ENCODE results near the gene VPS8.

VPS8 gene

DNA sequence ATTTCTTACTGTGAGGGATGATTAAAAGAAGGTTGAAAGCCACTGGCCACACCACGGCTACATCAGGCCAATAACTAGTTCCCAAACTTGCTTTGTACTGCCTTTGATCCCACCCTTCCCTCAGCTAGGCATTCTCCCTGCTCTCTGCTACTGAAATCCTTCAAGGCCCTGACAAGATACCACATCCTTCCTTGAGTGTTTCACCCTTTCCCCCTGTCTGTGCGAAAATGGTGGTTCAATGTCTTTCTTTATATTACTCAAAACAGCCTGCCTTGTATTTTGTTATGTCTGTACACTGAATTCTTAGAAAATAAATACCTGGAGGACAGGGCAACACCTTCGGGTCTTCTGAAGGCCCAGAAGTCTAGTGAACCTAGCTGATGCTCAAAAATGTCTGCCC is 932 bp upstream of the VPS8 start:
- no peak for DNase-seq (ENCODE audit: low spot score)

DNA sequence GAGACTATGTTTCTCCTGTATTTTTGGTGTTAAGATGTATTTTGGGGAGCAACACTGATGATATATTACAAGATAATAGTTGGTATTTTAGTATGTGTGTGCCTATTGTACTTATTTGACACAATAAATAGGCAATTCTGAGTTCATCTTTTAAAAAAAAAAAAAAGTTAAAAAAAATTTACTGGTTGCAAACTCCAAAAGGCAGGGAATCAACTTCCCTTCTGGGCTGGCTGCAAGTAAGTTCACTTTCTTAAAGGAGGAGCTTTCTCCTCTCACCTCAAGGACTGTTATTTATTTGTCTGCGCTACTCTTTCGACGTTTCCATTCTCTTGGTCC is 335 bp upstream of the VPS8 start:
- no peak for DNase-seq (ENCODE audit: low spot score)

DNA sequence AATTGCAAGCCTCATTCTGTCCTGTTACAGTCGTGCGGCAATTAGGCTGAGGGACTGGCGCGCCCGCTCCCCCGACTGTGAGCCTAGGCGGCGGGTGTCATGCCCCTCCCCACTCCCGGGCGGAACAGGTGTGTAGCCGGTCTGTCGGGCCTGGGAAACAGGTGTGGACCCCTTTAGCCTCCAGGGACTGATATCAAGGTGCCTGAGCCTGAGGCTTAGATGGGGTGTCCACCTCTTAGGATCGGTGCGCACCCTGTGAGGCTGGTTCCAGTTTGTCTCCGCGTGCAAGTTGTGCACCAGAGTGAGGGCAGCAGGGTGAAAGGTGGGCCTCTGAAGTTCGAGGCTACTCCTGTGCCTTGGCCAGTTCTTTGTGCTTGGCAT is 686 bp downstream of the VPS8 start:
- DNase-seq (ENCODE audit: low spot score) = peak; percentile 39

DNA sequence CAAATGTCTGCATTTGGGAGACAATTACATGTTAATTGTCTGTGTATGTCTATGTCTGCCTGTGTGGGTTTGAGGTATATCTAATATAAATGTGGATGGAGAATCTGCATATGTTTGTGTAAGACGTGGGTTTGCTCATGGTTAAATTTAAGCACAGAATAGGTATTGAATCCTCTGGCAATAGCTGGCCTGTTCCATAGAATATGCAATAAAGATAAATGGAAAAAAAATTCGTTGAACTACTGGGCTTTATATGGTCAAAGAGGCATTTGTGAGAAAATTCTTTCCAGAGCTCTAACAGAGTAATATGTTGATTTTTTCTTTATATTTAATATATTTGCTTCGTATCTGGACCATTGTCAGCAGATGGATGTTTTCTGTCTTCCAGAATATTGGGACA is 1.4 kb downstream of the VPS8 start:
- no peak for DNase-seq (ENCODE audit: low spot score)

DNA sequence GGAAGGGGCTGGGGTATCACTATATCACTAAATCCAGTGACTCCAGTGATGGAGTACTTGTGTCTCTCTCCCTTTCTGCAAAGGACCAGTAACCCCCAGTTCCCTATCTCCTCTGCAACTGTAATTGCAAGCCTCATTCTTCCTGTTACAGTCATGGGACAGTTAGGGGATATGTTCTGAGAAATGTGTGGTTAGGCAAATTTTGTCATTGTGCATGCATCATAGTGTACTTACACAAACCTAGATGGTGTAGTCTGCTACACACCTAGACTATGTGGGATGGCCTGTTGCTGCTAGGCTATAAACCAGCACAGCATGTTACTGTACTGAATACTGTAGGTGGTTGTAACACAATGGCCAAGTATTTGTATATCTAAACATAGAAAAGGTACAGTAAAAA is 2.2 kb downstream of the VPS8 start:
- no peak for DNase-seq (ENCODE audit: low spot score)

DNA sequence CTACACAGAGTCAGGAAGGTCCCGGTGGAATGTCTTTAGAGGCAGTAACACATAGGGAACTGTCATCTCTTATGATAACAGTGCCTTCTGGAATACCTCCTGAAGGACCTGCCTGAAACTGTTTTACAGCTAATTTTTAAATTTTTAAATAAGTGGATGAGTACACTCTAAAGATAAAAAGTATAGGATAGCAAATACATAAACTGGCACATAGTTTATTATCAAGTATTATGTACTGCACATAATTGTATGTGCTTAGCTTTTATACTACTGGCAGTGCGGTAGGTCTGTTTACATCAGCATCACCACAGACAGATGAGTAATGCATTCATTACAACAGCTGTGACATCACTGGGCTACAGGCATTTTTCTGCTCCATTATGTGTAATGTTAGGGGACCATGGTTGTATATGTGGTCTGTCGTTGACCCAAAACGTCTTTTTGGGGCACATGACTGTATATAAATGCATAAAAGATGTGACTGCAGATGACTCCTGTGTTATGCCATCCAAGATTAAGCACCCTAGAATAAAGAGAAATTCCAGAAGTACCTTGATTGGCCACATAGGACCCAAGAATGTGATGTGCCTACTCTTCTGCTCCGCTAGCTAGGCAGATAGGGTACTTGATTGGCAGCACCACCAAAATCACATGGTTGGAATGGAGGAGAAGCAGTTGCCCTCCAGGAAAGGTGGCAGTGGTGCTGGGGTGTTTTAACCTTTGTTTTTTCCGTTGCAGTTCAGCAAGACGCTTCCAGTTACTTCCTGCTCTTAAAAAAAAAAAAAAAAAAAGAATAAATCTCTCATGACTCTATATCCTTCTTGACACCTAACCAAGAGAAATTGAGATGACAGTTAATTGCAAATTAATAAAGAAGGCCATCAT is 3.3 kb downstream of the VPS8 start:
- DNase-seq (ENCODE audit: low spot score) = no peak

DNA sequence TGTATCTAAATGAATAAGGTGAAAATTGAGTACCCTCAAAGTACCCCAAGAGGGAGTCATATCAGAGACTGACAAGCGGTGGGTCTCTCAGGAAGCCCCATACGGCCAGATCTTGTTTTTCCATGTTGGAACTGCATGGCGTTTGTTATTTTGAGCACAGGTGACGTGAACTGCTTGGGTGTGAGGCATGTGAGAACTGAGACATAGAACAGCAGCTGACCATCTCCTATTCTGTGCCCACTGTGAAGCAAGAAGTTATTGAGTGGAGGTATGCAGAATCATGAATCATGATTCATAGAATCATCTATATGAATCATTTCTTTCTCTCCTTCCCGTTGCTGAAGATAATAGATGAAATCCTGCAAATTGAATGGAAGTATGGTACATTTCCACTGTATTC is 4.6 kb downstream of the VPS8 start:
- no peak for DNase-seq (ENCODE audit: low spot score)

DNA sequence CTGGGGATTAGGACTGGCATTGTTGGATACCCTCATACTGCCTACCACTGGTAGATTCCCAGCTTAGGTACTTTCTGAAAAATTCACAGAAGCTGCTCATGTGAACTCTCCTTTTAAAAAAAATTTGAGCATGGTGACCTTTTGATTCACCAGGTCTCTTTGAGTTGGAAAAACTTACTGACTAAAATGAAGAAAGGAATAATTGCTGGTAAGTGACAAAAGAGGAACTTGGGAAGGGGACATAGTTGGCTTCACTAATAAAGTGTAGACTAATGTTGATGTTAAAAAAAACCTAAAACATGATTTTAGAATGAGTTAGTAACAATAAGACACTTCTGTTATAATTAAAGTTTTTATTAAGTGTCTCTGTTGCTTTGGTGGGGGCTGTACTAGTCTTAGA is 8.6 kb downstream of the VPS8 start:
- no peak for DNase-seq (ENCODE audit: low spot score)

DNA sequence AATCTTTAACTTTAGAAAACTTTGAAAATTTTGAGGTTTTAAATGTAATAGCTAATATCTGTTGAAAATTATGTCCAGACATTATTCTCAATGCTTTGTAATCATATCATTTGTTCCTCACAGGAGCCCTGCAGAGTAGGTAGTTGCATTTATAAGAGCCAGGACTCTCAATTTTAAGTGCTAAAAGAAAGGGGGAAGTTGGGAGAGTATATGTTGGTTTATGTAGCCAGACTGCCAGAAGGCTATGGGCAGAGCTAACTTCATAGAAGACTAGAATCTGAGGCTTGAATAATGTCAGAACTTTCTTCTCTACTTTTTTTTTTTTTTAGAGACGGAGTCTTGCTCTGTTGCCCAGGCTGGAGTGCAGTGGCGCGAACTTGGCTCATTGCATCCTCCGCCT is 9.1 kb downstream of the VPS8 start:
- no peak for DNase-seq (ENCODE audit: low spot score)

DNA sequence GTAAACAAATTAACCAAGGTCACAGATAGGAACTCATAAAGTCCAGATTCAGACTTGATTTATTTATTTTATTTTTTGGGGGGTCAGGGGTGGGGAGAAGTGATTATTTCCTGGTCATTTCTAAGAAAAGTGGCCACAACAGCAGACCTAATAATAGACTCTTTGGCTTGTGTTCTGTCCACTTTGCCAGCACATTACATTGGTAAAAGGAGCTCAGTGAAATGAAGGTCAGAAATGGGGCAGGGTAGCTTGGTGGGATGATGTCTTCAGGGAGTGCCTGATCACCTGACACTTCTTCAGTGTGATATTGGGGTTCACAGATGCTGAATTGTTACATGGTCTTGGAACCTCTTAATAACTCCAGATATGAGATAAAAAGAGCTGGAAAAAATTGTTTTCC is 10.1 kb downstream of the VPS8 start:
- DNase-seq (ENCODE audit: low spot score) = no peak

DNA sequence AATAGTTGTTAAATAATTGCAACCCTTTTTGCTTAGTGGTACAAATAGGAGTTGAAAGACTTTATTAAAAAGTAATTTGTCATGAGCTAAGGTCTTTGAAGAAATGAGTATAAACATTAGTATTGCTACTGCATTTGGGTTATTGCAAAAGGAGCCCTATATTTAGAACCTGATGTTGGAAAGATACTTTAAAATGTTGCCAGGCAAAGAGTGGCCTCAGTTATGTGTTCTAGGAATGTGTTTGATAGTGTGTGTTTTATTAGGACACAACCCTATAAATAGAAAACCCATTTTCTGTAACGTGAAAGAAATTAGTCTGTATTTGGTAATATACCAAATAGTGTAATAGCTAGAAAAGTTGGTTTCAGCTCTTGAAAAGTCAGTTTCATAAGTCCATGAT is 10.7 kb downstream of the VPS8 start:
- no peak for DNase-seq (ENCODE audit: low spot score)

DNA sequence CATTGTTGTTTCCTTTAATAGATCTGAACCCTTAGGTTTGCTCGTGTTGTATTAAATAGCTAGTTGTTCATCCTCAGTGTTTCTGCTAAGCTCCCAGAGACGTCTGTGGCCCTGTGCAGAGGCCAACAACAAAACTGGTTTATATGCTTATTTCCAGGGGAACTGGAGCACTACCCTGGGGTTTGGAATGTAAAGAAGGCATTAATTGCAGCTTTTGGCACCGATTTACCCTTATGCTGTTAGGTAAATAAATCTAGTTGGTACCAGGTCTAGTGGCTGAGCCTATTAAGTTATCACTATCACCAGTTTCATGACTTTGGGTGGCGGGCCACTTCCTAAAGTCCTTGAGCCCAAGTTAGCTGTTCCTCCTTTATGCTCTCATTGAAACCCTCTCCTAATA is 12.0 kb downstream of the VPS8 start:
- no peak for DNase-seq (ENCODE audit: low spot score)

DNA sequence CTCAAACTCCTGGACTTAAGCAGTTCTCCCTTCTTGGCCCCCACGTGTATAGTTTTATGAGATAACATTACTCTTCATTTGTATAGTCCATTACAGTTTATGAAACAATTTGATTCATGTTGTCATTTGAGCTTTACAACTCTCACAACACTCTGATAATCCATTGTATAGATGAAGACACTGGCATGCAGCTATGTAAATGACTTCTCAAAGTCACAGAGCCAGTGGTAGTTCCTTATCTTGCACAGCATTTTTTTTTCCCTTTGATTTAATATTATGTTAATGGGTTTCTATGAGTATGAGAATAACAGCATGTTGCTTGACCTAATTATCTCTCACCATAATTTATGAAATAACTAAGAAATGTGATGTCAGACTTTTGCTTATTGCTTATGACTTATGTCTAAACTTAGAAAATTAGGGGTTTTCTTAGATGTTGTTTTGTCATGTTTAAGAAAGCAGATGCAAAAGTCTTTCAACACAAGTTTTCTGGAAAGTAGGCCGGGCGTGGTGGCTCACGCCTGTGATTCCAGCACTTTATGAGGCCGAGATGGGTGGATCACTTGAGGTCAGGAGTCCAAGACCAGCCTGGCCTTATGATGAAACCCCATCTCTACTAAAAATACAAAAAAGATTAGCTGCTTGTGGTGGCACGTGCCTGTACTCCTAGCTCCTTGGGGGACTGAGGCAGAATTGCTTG is 13.3 kb downstream of the VPS8 start:
- no peak for DNase-seq (ENCODE audit: low spot score)

DNA sequence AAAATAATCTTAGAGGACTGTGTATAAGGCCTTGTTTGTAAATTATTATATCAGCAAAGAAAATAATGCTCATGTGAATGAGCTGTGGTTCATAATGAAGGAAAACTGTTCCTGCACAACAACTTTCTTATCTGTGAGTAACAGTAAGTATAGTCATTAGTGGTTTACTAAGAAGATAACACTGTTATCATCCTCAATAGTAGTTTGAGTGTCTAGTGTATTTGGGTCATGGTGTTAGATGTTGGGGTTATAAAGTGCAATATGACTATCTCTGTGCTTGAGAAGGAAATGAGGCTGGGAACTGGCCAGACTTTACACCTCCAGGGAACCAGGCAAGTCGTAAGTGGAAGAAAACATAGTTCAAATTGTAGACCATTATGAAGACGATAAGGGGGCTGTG is 15.6 kb downstream of the VPS8 start:
- no peak for DNase-seq (ENCODE audit: low spot score)

DNA sequence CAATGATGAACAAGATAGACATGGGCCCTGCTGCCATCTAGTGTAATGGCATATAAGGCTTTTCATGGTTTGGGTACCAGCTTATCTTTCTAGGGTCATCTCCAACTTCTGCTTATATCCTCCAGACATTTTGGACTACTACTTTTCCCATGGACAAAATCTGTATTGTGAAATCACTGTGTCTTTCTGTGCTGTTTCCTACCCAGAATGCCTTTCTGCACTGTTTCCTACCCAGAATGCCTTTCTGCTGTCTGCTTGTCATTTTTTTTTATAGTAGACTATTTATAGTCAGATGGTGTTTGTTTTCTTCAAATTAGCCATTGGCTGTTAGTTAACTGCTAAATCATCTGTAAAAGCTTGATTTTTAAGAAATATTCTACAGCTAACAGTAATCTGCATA is 20.1 kb downstream of the VPS8 start:
- DNase-seq (ENCODE audit: low spot score) = no peak

DNA sequence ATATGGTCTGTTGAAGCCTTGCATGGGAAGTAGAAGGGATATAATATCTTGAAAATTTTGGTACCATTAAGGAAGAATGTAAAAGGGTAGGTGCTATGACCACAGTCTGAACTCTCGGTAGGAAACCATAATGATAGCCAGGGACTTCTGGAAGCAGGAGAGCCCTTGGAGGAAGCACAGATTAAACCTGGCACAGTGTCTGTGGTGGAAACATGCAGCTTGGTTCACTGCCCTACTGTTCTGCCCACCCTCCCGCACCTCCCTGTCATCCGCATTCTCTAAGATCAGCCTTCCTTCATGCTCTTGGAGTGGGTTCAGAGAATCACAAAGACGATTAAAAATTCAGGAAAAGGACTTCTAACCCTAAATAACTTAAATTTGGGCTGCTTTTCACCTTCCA is 20.9 kb downstream of the VPS8 start:
- DNase-seq (ENCODE audit: low spot score) = no peak

DNA sequence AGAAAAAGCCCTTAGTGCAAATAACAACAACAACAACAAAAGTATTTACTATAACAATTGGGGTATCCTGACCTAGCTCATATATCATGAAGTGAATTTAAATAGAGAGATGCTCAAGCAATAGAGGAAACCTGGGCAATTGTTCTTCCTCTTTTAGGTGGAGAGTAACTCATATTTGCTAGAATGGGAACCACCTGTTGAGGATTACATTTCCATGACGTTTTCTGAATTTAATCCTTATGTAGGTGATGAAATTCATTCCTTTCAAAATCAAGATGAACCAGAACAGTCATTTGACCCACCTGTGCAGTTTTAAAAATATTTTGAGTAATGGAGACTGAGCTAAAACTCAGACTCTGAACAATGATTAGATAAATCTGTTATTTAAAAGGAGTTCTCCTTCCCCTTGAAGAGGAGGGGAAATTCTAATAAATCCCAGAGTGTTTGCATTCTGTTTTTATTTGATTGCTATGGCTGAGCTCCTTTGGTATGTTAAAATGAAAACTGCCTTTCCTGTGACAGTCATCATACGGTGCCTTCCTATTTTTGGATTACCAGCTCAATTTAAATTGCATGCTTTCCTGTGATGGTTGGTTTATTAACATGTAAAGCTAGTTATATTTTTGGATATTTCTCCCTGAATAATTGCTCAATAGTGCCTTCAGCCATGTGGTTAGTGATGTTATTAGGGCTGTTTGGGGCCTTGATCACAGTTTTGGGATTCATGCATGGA is 24.3 kb downstream of the VPS8 start:
- DNase-seq (ENCODE audit: low spot score) = no peak

DNA sequence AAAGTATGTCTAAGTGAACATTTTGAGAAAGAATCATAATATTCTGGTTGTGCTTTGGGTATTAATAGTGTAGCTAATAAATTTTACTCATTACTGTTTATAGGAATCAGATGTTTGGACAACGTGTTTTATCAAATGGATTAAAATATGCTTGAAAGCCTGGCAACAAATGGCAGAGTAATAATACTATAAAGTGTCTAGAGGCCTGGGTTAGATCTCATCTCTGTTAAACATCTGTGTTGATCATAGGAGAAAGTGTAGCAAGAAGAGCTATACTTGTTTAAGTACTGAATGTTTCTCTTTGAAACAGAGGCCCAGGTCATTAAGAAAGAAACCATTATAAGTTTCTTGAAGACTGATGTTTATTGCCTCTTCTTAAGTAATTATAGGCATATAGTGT is 30.5 kb downstream of the VPS8 start:
- no peak for DNase-seq (ENCODE audit: low spot score)

DNA sequence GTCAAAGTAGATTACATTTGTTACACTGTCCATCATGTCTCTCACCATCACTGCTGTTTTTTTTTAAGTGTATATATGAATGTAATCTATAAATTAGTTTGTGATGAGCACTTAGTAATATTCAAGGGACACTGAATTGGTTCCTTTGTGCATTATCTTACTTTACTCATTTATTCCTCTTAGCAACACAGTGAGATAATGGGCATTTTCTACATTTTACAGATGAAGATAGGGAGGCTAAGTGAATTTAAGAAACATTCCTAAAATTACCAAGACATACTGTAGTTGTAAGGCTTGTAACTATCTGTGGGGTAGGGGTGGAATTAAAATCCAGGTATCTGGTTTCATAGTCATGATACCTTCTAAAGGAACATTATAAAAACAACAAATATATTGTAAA is 33.9 kb downstream of the VPS8 start:
- DNase-seq (ENCODE audit: low spot score) = no peak

DNA sequence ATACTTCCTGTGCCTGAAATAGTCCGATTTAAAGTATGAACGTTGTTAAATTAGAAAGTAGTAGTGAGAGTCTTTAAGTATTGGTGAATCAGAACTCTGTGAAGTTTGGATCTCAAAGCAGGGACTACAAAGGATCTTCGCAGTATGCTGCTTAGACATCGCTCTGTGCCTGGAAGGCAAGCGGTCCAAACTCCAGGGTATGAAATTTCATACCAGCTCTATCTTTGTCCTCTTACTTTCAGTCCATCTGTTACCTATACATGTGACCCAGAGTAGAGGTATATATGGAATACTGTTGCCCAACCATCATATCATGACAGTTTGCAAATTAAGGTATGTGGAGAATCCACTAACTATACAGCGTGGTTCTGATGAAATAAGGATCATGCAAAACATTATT is 34.5 kb downstream of the VPS8 start:
- DNase-seq (ENCODE audit: low spot score) = no peak

DNA sequence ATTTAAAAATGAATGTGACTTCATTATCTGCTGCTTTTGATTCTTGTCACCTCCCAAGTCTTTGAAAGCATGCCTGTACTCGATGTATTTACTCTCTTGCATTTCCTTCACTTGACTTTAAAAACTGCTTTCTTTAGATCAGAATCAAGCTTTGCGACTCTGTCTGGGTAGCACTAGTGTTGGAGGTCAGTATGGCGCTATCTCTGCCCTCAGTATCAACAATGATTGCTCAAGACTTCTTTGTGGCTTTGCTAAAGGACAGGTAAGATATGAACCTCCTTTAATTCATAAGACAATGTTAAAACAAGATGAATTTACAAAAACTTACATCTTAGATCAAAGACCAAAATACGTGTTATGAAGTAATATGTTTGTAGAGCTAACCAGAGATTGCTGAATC is 37.0 kb downstream of the VPS8 start:
- no peak for DNase-seq (ENCODE audit: low spot score)

DNA sequence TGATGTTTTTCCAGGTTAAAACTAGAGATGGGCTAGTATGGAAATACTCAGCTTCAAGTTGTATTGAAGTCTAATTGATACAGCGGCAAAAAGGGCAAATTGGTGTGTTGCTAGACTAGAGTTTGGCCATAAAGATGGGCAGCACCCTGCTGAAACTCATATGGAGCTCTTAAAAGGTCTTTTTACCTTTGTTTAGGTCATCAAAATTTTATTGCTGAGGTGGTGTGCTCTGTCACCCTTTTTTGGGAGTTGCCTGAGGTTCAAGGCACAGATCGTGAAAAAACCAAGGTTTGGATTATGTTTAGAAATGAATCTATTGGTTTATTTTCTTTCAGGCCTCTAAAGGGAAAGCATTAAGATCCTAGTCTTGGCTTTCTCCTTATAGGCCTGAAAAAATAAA is 38.2 kb downstream of the VPS8 start:
- no peak for DNase-seq (ENCODE audit: low spot score)

DNA sequence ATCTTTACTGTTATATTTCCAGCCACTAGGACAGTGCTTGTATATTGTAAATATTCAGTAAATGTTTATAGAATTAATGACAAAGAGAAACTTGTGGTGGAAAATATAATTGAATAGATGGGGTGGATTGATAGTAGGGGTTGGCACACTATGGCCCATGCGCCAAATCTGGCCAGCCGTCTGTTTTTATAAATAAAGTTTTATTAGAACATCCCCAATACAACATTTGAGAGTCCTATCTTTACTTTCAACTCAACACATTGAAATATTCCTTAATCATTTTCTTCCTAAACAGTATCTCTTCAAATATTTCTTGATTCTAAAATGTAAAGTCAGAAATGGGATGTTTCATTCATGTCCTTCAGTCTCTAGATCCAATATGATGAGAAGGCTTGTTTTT is 45.1 kb downstream of the VPS8 start:
- DNase-seq (ENCODE audit: low spot score) = no peak

All from germinal center (tissue), 1 donor.